LHCN-M2 (cell line): ENCODE measurements around the gene COL18A1. TPM values are rescaled to one million over a fixed set of nuclear protein-coding genes. Genes with fewer than 3 reads are reported as not detected.
"Not testable (repeated sequence)": the region's sequence is repeated elsewhere in the genome, so short reads cannot be mapped to it uniquely, and the experiment has no call there.

Experiments
- DNase-seq: peaks from one replicate; pipeline ENCODE4 v3.0.0-alpha.2; 2012; ENCODE audit warnings: low read depth
- total RNA-seq: library from RNA; depleted of rRNA; stranded (reverse); fragments of >200 nt; gene quantifications from 2 replicates; pipeline ENCODE4 v1.2.3, GENCODE V29; 2014

Gene COL18A1
- total RNA-seq, 1 experiment from 2014 or later = 54.2 TPM

DNA sequence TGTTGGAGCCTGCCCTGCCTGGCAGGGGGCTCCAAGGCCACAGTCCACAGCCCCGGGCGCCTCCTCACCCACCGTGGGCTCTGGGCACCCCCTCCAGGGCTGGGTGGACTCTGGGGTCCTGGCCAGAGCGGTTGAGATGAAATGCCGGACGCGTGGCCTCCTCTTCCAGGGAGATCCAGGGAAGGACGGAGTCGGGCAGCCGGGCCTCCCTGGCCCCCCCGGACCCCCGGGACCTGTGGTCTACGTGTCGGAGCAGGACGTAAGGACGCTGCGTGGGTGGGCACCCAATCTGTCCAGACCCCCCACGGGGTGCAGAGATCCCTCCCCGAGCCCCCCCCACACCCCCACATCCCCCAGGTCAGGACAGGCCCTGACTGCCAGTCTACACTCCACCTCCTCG, 86.1 kb downstream of the COL18A1 start:
- no peak for DNase-seq

DNA sequence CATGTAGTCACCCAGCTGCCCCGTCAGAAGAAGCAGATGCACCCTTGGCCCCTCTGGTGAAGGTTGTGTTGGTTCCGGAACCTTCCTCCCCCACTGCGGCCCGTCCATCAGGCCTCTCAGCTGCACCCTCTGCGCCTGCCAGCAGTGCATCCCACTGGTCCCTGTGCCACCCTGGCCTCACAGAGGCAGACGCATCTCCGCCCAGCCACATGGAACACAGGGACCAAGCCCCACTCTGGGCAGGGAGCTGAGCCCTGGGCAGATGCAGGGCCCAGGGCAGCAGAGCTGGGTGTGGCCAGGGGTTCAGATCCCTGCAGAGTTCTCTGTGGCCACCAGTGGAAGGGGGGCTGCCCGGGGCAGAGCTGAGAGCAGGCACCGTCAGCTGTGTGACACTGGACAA, 86.7 kb downstream of the COL18A1 start:
- no peak for DNase-seq

DNA sequence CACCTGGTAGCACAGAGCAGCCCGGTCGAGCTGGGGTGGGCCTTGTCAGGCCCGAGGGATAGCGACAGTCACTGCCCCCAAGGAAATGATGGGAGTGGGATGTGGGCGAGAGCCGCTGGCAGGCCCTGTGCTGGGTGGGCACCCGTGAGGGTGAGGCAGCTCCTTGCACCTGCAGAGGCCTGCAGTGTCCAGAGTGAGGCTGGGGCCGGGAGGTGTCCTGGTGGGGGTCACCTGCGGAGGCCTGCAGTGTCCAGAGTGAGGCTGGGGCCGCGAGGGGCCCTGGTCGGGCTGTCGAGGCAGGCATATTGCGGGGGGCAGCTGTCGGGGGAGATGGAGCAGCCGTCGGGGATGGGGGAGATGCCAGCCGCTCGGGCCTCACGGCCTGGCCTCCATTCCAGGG, 87.8 kb downstream of the COL18A1 start:
- DNase-seq = no peak

DNA sequence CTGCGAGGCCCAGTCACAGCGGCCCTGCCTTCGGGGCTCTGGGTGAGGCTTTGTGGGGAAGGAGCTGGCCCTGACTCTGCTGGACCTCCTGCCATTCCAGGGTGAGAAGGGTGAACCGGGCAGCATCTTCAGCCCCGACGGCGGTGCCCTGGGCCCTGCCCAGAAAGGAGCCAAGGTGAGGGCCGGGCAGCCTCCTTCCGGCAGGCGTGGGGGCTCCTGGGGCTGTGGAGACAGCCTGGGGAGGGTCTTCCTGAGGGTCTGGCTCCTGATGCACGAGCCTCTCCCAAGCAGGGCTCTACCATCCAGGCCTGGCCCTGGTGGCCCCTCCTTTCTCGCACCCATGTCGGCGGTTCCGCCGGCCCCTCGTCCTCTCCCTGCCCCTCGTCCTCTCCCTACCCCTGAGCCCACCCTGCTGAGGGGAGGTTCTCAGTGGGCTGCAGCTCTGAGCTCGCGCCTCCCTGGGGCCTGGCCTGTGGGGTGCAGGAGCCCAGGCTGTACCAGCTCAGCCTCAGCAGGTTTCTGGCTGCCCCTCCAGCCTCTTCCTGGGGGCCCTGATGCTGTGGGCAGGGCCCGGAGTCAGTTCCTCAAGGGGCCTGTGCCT, 88.5 kb downstream of the COL18A1 start:
- DNase-seq = no peak

DNA sequence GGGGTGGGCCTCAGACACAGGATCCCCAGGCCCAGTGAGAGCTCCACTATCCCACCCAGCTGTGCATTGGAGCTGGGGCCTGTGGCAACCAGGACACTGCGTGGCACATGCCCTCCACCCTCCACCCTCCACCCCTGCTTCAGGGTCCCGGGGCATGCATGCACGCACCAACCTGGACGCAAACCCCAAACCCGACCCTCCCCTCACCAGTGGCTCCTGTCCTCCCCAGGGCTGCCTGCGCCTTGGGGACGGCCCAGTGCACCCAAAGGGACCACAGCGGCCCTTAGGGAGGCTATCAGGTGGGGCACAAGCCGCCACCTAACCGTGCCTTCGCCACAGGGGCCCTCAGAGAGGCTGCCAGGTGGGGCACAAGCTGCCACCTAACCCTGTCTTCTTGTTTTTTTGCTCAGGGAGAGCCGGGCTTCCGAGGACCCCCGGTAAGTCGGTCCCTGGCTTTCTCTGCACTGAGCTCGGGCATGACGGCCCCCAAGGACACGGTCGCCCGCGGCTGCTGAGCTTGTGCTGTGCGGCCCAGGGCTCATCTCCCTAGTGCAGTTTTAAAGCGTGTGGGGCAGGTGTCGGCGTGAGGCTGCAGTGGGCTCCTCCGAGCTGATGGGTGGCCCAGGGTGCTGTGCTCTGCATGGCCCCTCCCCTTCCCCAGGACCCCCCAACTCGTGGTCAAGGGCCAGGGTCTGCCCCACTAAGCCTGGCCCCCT, 89.3 kb downstream of the COL18A1 start:
- DNase-seq = no peak

DNA sequence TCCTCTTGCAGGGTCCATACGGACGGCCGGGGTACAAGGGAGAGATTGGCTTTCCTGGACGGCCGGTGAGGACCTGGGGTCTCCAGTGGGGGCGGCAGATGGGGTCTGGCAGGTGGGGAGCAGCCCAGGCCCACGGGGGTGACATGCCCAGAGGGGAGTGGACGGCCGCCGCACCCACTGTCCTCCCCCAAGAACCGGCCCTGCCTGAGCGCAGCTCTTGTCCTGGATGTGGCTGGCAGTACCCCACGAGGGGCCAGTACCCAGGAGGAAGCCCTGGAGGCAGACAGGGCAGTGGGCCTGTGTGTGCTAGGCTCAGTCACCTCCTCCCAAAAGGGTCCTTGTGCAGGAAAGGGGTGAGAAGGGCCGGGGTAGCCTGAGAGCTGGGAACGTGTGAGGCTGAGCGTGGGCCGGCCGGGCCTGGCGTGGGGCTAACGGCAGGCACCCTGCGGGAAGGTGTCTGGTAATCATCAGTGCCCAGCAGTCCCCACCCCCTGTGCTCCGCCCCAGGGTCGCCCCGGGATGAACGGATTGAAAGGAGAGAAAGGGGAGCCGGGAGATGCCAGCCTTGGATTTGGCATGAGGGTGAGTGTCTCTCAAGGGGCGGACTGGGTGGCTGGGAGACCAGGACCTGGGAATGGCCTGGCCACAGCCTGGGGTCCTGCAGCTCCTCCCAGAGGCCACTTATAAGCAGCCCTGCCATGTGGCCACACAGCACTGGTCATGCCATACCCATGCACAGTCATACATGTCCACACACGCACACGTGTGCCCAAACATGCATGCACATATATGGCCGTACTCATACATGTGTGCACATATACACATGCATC, 90.1 kb downstream of the COL18A1 start:
- DNase-seq = no peak

DNA sequence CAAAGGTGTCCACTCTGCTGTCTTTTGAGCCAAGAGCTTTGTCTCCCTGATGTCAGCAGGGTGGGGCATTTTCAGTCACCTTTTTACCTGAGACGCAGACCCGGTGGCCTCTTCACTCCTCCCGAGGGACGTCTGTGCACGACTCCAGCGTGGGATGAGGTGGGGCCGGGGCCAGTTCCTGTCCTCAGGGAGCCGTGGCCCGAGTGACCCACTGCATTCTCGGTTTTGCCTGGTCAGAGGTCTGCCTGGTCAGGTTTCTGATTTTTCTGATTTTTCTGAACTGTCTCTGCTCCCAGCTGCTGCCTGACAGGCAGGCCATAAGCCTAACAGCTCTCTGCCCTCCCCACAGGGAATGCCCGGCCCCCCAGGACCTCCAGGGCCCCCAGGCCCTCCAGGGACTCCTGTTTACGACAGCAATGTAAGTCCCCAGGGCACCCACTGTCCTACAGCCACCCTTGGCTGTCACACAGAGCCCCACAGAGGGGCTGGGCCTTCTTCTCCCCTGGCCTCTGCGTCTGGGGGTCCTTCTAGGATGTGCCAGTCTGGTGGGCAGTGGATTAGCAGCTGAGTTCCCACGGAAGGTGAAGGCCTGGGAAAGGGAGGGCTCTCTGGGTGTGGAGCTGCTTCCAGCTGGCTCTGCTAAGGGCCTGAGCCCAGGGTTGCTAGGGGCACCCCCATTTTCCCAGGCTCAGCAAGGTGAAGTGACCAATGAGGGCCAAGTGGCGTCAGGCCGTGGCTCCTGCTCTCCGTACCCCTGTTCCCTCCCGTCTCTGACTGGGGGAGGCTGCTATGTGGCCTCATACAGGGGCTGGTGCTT, 91.4 kb downstream of the COL18A1 start:
- no peak for DNase-seq

DNA sequence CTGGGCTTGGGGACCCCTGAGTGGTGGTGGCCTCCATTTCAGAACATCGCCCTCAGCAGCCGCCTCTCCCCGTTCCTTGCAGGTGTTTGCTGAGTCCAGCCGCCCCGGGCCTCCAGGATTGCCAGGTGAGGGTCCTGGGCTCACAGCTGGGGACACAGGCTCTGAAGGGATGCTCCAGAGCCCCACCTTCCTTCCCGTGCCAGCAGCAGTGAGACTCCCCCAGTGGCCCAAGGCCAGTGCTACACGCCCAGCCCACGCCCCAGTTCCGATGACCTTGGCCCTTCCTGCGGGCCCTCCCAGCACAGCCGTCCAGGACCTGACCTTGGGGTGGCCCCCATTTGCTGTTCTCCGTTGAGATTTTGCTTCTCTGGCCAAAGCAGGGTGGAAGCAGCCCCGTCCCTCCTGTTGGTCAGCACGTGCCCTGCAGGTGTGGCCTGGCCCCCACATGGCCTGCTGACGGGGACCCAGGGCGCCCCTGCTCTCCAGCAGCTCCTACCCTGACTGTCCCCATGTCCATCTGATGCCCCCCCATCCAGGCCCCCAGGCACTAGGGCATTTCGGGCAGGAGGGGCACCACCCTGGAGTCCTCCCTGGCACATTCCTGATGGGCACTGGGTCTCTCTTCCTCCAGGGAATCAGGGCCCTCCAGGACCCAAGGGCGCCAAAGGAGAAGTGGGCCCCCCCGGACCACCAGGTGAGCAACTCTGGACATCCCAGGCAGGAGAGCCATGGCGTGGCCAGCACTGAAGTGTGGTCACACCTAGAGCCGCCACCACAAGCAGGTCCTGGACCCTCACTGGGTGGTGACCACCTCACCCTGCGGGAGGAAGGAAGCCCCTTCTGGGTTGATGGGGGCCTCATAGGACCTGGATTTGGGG, 92.2 kb downstream of the COL18A1 start:
- DNase-seq = no peak

DNA sequence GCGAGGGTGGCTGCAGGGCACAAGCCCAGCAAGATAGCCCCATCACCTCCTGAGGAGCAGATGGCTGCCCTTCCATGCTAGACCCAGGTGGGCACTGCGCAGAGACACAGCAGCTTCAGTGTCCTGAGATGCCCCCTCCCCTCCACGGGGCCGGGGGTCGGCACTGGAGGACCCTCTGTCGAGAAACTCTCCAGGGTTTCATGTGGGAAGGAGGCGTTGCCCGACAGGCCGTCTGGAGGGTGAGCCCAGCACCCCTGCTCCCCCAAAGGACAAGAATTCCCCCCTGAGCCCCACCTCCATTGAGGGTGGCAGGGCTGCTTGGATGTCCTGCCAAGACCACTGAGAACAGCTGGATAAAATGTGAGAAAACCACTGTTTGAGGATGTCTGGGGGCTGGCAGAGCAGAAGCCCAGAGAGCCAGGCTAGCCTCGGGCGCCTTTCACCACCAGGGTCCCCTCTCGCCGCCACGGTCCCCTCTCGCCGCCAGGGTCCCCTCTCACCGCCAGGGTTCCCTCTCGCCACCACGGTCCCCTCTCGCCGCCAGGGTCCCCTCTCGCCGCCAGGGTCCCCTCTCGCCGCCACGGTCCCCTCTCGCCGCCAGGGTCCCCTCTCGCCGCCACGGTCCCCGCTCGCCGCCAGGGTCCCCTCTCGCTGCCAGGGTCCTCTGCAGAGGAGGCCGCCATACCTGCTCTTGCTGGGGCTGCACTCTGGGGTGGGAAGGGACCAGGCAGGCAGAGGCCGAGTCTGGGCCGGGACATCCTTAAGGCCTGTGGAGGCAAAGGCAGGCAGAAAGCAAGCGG, 93.1 kb downstream of the COL18A1 start:
- no peak for DNase-seq

DNA sequence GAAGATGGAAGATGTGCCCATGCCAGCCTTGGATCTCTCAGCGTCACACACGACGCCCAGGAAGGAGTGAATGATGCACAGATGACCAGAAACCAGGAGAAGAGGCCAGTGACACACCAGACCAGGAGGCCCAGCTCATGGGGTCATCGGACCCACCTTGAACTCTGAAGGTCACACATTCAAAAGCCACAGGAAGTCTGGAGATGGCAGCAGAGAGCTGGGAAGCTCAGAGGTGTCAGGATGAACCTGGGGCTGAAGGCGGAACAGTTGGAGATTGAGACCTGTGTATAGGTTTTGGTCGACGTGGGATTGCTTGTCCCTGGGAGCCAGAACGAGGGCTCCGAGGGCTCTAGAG, 93.7 kb downstream of the COL18A1 start:
- no peak for DNase-seq

DNA sequence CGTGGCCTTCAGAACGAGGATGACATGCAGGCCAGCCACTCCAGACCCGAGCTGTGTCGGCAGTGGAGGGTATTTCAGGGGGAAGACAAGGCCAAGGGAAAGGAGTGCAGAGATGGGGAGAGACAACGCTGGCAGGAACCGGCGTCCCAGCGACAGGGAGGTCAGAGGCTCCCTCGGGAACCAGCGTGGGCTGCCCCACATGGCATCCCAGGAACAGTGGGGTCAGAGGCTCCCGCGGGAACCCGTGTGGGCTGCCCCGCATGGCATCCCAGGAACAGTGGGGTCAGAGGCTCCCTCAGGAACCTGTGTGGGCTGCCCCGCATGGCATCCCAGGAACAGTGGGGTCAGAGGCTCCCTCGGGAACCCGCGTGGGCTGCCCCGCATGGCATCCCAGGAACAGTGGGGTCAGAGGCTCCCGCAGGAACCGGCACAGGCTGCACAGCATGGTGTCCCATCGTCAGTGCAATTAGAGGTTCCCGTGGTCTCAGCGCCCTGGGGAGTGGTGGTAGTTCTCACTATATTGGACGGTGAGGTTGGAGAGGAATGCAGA, 94.3 kb downstream of the COL18A1 start:
- DNase-seq = no peak

DNA sequence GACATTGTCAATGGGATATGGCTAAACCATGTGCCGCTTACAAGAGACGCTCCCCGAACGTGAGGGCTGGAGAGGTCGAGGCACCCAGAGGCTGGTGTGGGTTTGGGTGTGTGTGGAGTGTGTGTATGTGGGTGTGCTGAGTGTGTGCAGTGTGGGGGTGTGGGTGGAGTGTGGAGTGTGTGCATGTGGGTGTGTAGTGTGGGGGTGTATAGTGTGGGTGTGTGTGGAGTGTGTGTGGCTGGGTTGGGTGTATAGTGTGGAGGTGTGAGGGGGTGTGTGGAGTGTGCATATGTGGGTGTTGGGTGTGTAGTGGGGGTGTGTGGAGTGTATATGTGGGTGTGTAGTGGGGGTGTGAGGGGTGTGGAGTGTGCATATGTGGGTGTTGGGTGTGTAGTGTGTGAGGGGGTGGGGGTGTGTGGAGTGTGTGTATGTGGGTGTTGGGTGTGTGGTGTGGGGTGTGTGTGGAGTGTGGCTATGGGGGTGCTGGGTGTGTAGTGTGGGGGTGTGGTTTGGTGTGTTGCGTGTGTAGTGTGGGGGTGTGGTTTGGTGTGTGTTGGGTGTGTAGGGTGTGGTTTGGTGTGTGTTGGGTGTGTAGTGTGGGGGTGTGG, 95.1 kb downstream of the COL18A1 start:
- no peak for DNase-seq

DNA sequence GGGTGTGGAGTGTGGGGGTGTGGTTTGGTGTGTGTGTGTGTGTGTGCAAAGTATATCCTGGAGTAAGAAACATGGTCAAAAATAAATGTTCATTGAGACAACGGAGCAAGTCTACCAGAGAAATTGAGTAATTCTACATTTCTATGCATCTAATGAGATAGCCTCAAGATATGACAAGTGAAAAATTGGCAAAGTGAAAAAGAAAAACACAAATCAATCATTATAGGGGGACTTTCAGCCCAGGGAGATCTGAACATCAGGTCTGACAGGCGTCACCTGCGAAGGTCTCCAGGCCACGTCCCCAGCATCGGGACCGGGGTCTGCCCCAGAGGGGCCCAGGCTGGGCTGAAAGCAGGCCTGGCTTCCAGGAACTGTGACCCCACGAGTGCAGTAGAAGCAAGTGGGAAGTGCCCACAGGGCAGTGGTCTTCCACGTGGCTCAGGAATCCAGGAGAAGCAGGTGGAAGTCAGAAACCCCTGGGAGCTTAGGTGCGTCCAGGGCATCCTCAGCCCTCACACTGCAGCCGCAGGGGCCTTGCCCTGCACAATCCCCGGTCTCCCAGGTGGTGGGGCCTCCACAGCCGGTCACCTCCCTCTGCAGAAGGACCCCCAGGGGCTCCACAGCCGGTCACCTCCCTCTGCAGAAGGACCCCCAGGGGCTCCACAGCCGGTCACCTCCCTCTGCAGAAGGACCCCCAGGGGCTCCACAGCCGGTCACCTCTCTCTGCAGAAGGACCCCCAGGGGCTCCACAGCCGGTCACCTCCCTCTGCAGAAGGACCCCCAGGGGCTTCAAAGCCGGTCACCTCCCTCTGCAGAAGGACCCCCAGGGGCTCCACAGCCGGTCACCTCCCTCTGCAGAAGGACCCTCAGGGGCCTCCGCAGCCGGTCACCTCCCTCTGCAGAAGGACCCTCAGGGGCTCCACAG, 96.4 kb downstream of the COL18A1 start:
- DNase-seq = not testable (repeated sequence)

DNA sequence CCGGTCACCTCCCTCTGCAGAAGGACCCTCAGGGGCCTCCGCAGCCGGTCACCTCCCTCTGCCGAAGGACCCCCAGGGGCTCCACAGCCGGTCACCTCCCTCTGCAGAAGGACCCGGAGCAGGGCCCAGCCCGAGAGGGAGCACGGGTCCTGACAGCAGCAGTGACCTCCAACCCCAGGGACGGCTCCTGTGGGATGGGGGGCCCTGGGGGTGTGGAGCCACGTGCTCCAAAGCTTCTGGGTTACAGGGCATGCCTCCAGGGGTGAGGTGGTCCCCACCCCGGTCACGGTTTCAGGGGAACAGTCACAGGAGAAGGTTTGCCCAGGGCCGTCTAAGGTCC, 97.0 kb downstream of the COL18A1 start:
- no peak for DNase-seq

DNA sequence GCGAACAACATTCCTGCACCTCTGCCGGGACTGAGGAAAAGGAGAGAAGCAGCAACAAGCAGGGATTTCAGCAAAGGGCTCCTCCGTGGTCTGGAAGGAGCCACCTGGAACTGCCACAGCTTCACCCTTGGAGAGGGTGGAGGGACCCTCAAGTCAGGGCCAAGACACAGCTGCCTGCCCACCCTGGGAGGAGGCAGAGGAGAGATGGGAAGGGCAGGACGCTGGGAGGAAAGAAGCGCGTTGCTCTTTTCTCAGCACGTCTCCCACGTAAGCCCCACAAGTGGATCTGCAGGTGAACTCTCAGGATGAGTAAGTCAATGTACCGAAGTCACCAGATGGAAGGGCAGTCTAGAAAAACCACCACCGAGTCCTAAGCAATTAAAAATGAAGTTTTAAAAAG, 97.6 kb downstream of the COL18A1 start:
- DNase-seq = no peak

DNA sequence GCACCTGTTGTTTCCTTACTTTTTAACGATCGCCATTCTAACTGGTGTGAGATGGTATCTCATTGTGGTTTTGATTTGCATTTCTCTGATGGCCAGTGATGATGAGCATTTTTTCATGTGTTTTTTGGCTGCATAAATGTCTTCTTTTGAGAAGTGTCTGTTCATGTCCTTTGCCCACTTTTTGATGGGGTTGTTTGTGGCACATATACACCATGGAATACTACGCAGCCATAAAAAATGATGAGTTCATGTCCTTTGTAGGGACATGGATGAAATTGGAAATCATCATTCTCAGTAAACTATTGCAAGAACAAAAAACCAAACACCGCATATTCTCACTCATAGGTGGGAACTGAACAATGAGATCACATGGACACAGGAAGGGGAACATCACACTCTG, 98.3 kb downstream of the COL18A1 start:
- not testable (repeated sequence) for DNase-seq

DNA sequence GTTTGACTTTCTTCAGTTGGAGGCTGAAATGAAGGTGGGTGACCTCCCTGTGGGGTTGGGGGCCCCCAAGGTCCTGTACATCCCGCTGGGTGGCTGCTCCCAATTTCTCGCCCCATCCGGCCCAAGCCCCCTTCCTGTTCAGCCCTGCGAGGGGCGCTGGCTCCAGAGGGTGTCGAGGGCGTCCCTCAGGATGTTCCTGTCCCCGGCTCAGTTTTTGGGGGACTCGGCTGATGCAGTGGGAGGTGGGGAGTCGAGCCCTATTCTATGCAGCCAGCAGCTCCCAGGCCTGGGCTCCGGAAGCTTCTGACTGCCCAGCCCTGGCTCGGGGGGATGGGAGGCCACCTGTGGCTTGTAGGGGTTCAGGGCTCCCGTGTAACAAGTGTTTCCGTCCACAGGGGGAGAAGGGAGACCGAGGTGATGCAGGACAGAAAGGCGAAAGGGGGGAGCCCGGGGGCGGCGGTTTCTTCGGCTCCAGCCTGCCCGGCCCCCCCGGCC, 99.1 kb downstream of the COL18A1 start:
- DNase-seq = no peak
